Measurements from ENCODE around the gene NDRG4. TPM values are rescaled to one million over a fixed set of nuclear protein-coding genes. Genes with fewer than 3 reads are reported as not detected.

The NDRG4 gene
- total RNA-seq, 2 donors from 2014 or later, result 2.2 to 11.0 TPM

DNA sequence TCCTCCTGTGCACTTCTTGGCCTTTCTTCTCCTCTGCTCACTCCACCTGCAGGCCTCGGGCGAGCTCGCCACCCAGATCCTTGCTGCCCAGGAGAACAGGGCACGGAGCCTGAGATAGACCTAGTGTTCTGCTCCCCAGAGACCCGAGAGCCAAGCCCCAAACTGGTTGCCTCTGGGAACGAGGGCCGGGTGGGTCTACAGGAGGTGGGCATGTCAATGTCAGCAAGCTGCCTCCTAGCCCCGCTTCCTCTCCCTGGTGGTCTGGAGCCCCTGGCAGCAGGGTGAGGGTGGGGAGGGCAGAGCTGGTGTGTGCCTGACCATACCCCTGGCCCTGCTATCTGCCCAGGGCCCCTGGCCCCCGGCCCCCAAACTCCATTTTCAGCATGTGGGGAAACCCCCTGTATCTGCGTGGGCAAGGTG is 841 bp upstream of the NDRG4 start:
- DNase-seq (ENCODE audit: low spot score) (no peak), ATAC-seq (ENCODE audit: insufficient number of reproducible peaks, low FRiP score, low read depth) (no peak)
- Histone ChIP-seq H3K4me3 (no peak overlapping the region), H3K4me1 (ENCODE audit: control insufficient read depth in 1 of 2, low read depth in 2 of 2) (peaks cover 3 to 20% of the 10 kb centered on the region in 2 donors), H3K27me3 (replicated peaks; ENCODE audit: insufficient read depth) (no peaks in the 10 kb centered on the region), H3K36me3 (no peaks in the 10 kb centered on the region), H3K9me3 (no peaks in the 10 kb centered on the region), H3K27ac (no peak overlapping the region)
- TF ChIP-seq, protein P1, sequence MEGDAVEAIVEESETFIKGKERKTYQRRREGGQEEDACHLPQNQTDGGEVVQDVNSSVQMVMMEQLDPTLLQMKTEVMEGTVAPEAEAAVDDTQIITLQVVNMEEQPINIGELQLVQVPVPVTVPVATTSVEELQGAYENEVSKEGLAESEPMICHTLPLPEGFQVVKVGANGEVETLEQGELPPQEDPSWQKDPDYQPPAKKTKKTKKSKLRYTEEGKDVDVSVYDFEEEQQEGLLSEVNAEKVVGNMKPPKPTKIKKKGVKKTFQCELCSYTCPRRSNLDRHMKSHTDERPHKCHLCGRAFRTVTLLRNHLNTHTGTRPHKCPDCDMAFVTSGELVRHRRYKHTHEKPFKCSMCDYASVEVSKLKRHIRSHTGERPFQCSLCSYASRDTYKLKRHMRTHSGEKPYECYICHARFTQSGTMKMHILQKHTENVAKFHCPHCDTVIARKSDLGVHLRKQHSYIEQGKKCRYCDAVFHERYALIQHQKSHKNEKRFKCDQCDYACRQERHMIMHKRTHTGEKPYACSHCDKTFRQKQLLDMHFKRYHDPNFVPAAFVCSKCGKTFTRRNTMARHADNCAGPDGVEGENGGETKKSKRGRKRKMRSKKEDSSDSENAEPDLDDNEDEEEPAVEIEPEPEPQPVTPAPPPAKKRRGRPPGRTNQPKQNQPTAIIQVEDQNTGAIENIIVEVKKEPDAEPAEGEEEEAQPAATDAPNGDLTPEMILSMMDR (IDR thresholded peaks at IDR 0.05), result no peak

DNA sequence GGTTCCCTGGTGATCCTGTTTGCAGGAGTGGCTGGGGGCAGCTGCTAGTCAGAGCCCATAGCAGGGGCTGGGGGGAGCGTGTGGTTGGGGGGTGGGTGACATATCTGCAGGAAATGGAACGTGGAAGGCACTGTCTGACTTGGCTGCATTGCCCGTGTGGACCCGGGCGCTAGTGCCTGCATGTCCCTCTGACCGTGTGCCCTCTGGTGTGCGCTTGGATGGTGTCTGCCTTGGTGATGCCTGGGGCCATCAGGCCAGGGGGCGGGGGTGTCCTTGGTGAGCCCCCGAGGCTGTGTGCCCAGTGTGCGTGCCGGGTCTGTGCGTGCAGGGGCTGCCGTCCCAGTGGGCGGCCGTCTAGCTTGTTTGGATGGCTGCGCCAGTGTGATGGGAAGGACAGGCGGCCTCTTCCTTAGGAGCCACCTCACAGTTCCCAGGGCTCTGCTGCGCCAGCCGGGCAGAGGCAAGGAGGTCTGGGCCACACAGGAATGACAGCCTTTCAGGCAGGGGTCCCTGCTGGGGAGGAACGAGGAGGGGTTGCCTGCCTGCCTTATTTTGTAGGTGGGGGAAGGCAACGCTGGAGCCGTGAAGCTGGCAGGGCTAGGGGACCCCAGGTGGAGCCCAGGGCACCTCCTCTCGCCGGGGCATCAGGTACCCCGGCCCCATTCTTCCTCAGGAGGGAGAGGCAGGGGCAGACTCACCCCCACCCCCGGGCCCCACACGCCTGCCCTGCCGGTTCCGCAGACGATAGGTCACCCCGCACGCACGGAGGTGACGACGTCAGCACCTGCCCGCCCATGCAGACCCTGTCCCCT is 693 bp downstream of the NDRG4 start:
- no peak for DNase-seq (ENCODE audit: low spot score)
- no peaks in the 10 kb centered on the region for H3K36me3 ChIP-seq

DNA sequence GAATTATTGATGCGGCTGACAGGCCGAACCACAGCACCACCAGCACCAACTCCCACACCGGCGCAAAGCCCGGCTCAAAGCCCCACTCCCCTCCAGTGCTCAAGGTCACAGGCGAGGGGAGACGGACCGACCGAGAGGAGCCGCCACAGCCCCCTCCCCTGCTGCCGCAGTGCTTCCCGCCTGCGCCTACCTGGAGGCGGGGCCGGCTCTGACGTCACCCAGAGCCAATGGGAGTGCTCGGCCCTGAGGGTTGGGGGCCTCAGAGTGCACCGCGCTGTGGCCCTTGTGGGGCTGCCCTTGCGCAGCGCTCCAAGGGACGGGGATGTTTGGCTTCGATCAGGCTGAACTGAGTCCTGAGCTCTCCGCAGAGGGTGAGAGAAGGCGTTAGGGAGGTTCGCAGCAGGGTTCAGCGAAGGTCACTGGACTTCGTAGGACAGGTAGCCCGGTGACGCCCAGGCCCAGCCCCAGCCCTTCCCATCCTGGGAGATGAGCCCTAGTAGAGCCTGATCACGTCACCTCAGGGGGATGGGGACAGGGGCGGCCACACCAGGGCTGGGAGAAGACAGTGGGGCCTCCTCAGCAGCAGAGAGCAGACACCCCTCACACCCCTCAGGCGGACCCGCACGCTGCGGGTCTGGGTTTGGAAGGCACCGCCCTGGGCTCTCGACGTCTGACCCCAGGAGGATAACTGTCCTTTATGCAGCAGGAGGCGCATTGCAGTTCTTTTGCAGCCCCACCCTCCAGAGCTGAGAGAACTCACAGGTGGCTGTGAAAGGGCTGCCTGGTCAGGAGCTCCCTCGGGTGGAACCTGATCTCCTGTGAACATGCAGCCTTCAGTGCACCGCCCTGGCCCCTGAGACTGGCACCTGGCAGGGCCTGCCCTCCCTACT is 1.5 kb downstream of the NDRG4 start:
- Histone ChIP-seq H3K27me3 (replicated peaks; ENCODE audit: insufficient read depth) (no peaks in the 10 kb centered on the region), H3K4me3 (peak overlapping the region; percentile 41)
- no peak for ATAC-seq (ENCODE audit: insufficient number of reproducible peaks, low FRiP score, low read depth)

More for the DNA sequence above, 693 bp downstream of the NDRG4 start:
- H3K4me1 ChIP-seq (ENCODE audit: control insufficient read depth in 1 of 2, low read depth in 2 of 2), result peaks cover 3 to 16% of the 10 kb centered on the region in 2 donors
- H3K27ac ChIP-seq, result no peak overlapping the region
- H3K4me3 ChIP-seq, result peak overlapping the region; percentile 41
- H3K9me3 ChIP-seq, result no peaks in the 10 kb centered on the region
- H3K27me3 ChIP-seq (replicated peaks; ENCODE audit: insufficient read depth), result no peaks in the 10 kb centered on the region
- TF ChIP-seq, protein P1 (IDR thresholded peaks at IDR 0.05), result no peak
- ATAC-seq (ENCODE audit: insufficient number of reproducible peaks, low FRiP score, low read depth), result no peak

DNA sequence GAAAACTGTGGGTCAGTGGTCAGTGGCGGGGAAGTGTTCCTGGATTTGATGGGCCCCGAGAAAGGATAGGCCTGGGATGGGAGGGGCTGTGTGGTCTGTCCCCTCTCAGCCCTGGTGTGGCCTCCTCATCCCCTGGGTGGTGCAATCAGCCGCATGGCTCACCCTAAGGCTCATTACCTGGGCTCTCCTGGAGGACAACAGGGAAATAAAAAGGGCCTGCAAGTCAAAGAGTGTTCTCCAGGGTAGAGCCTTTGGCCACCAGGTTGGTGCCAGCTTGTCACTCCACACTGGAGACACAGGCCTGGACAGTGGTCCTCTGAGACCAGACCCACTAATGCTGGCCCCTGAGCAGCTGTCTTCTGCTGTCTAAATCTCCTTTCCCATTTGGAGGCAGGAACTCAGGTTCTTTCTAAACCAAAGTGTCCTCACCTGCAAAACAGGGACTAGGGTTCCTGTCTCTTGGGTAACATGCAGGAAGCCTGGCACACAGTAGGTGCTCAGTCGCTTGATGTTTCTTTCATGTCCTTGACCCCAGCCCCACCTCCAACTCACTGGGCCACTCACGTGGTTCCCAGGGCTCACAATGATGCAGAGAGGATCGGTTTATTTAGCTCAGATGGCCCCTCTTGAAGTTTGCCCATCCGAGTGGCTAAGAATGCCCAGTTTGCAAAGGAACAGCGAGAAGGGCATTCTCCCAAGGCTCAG is 2.4 kb downstream of the NDRG4 start:
- Histone ChIP-seq H3K4me3 (no peak overlapping the region), H3K9me3 (no peaks in the 10 kb centered on the region), H3K36me3 (no peaks in the 10 kb centered on the region), H3K27ac (no peak overlapping the region), H3K27me3 (replicated peaks; ENCODE audit: insufficient read depth) (no peaks in the 10 kb centered on the region), H3K4me1 (ENCODE audit: control insufficient read depth in 1 of 2, low read depth in 2 of 2) (peaks cover 3 to 16% of the 10 kb centered on the region in 2 donors)
- no peak for ATAC-seq (ENCODE audit: insufficient number of reproducible peaks, low FRiP score, low read depth)
- TF ChIP-seq, protein P1 (IDR thresholded peaks at IDR 0.05), result no peak
- no peak for DNase-seq (ENCODE audit: low spot score)

More for the DNA sequence above, 1.5 kb downstream of the NDRG4 start:
- no peak overlapping the region for H3K27ac ChIP-seq
- DNase-seq (ENCODE audit: low spot score), result no peak
- no peaks in the 10 kb centered on the region for H3K36me3 ChIP-seq
- H3K4me1 ChIP-seq (ENCODE audit: control insufficient read depth in 1 of 2, low read depth in 2 of 2), result peaks cover 3 to 16% of the 10 kb centered on the region in 2 donors
- H3K9me3 ChIP-seq, result no peaks in the 10 kb centered on the region
- TF ChIP-seq, protein P1 (IDR thresholded peaks at IDR 0.05), result no peak

Measured in thoracic aorta (tissue), 2 donors.